ENCODE data around the gene TSPAN9.

TSPAN9 gene

GRCh38 chr12:3128498-3129293 lies 51.5 kb downstream of the TSPAN9 start:
- DNase-seq, result no peak

- no peak for DNase-seq
These were observed 52.3 kb downstream of the TSPAN9 start for GRCh38 chr12:3129301-3130056.

- no peak for DNase-seq
These were observed 53.1 kb downstream of the TSPAN9 start for GRCh38 chr12:3130057-3130830.

- DNase-seq, result no peak
These were observed 54.0 kb downstream of the TSPAN9 start for GRCh38 chr12:3131129-3131528.

- no peak for DNase-seq
These were observed 55.6 kb downstream of the TSPAN9 start for GRCh38 chr12:3132636-3133404.

- DNase-seq, result no peak
These were observed 56.2 kb downstream of the TSPAN9 start for GRCh38 chr12:3133405-3133783.

GRCh38 chr12:3134126-3134525 lies 56.9 kb downstream of the TSPAN9 start:
- DNase-seq, result no peak

GRCh38 chr12:3134526-3135135 lies 57.5 kb downstream of the TSPAN9 start:
- DNase-seq, result no peak

- no peak for DNase-seq
These were observed 58.6 kb downstream of the TSPAN9 start for GRCh38 chr12:3135522-3136461.

GRCh38 chr12:3136641-3137267 lies 59.6 kb downstream of the TSPAN9 start:
- DNase-seq, result no peak

GRCh38 chr12:3137268-3137781 lies 60.1 kb downstream of the TSPAN9 start:
- DNase-seq, result no peak

- DNase-seq, result no peak
These were observed 60.8 kb downstream of the TSPAN9 start for GRCh38 chr12:3137814-3138445.

GRCh38 chr12:3138941-3139511 lies 61.8 kb downstream of the TSPAN9 start:
- no peak for DNase-seq

- no peak for DNase-seq
These were observed 62.6 kb downstream of the TSPAN9 start for GRCh38 chr12:3139760-3140159.

GRCh38 chr12:3140284-3140683 lies 63.1 kb downstream of the TSPAN9 start:
- DNase-seq, result no peak

GRCh38 chr12:3141339-3142321 lies 64.5 kb downstream of the TSPAN9 start:
- DNase-seq, result no peak

GRCh38 chr12:3142386-3142785 lies 65.2 kb downstream of the TSPAN9 start:
- no peak for DNase-seq

- DNase-seq, result no peak
These were observed 67.3 kb downstream of the TSPAN9 start for GRCh38 chr12:3144495-3144894.
